PC-9 (cell line): ENCODE data around the gene GRIP1. TPM values are rescaled to one million over a fixed set of nuclear protein-coding genes. Genes with fewer than 3 reads are reported as not detected.

Source experiments
- BruUV-seq: library from RNA; stranded (reverse); fragments of 400-500 nt; replicated peaks from 2 replicates; lab custom pipeline; 2021; lab: Mats Ljungman, UMichigan
- CTCF ChIA-PET: fragments of 300-600 bp; sonication (Branson Sonifier 250); formaldehyde crosslinking; loops from one replicate; lab custom pipeline; 2022; ENCODE audit warnings: antibody characterized with exemption; lab: Charles Lee
- POLR2A ChIA-PET: fragments of 300-600 bp; sonication (Branson Sonifier 250); formaldehyde crosslinking; loops from one replicate; lab custom pipeline; 2022; ENCODE audit warnings: antibody characterized with exemption; ENCODE audit not compliant: unreplicated experiment; lab: Charles Lee
- DNase-seq, 2 experiments: peaks; one replicate each; pipeline versions ENCODE4 v3.0.0 to v3.0.0-alpha.2; 2015 to 2022; ENCODE audit warnings: mixed read lengths in 1 of 2
- H2AFZ ChIP-seq: fragments of 200-600 bp; sonication (generic); 2 replicates; pipeline ENCODE4 v1.8.1; 2017; ENCODE audit warnings: antibody characterized with exemption
- H3F3A ChIP-seq: fragments of 200-600 bp; sonication (generic); 2 replicates; pipeline ENCODE4 v1.8.1; 2017; ENCODE audit warnings: antibody characterized with exemption, mild to moderate bottlenecking, low read depth; ENCODE audit not compliant: insufficient read depth
- H3K27ac ChIP-seq: fragments of 200-600 bp; sonication (generic); 2 replicates; pipeline ENCODE4 v1.6.1; 2016; ENCODE audit warnings: mixed run types
- H3K27me3 ChIP-seq: fragments of 200-600 bp; sonication (generic); 2 replicates; pipeline ENCODE4 v1.6.1; 2016; ENCODE audit warnings: low read depth, mixed run types; ENCODE audit not compliant: insufficient read depth
- H3K36me3 ChIP-seq: fragments of 200-600 bp; sonication (generic); 2 replicates; pipeline ENCODE4 v1.6.1; 2016; ENCODE audit warnings: low read depth, mixed run types
- H3K4me1 ChIP-seq: fragments of 200-600 bp; sonication (generic); replicated peaks from 2 replicates; pipeline ENCODE4 v1.6.1; 2016; ENCODE audit warnings: mixed run types; ENCODE audit not compliant: insufficient read depth
- H3K4me2 ChIP-seq: fragments of 200-600 bp; sonication (generic); 2 replicates; pipeline ENCODE4 v1.6.1; 2017; ENCODE audit warnings: mixed run types
- H3K4me3 ChIP-seq: fragments of 200-600 bp; sonication (generic); 2 replicates; pipeline ENCODE4 v1.6.1; 2016; ENCODE audit warnings: mixed run types
- H3K79me2 ChIP-seq: fragments of 200-600 bp; sonication (generic); 2 replicates; pipeline ENCODE4 v1.6.1; 2017; ENCODE audit warnings: low read depth, mixed run types
- H3K9me2 ChIP-seq: fragments of 200-600 bp; sonication (generic); 2 replicates; pipeline ENCODE4 v1.8.1; 2017; ENCODE audit warnings: mild to moderate bottlenecking; ENCODE audit not compliant: insufficient read depth
- H3K9me3 ChIP-seq: fragments of 200-600 bp; sonication (generic); 2 replicates; pipeline ENCODE4 v1.8.1; 2016; ENCODE audit warnings: low read depth; ENCODE audit not compliant: insufficient read depth
- H4K20me1 ChIP-seq: fragments of 200-600 bp; sonication (generic); 2 replicates; pipeline ENCODE4 v1.8.1; 2017; ENCODE audit not compliant: insufficient read depth
- CTCF ChIP-seq: fragments of 200-600 bp; sonication (generic); conservative IDR thresholded peaks from 2 replicates; pipeline ENCODE4 v1.6.1; 2017; ENCODE audit warnings: mixed run types, antibody characterized with exemption, mild to moderate bottlenecking, moderate library complexity
- EZH2 ChIP-seq: fragments of 200-600 bp; sonication (generic); IDR thresholded peaks from 2 replicates; pipeline ENCODE4 v1.8.0; 2017; ENCODE audit warnings: antibody characterized with exemption, low read depth
- intact Hi-C: fragments of 100-400 bp; cut with micrococcal nuclease; formaldehyde crosslinking; loops from one replicate; pipeline ENCODE4 v1.10.0; 2022; ENCODE audit not compliant: unreplicated experiment
- total RNA-seq: library from RNA; stranded (reverse); gene quantifications from 2 replicates; pipeline ENCODE4 v1.2.3, GENCODE V29; 2021

The GRIP1 gene
- total RNA-seq, 1 experiment from 2014 or later: 16.0 TPM

DNA sequence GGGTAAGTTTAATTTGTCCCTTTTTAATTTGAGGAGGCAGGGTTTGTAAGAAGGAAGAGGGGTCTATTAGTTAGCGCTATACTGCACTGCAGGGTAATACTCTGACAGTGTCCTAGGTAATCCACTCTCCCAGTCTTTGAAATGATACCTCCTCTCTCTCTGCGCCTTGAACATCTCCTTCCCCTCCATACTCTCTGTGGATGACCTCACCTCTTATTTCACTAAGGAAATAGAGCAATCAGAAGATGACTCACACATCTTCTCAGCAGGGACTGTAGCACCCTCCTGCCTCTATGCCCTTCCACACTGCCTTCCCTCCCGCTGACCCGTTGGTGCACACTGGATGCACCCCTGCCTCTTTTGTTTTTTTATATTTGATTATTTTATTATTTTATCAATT lies 94.2 kb downstream of the GRIP1 start:
- ChIA-PET CTCF (no interaction called here), POLR2A (no interaction called here)
- DNase-seq: no peak
- no peaks in the 10 kb centered on the region for H4K20me1 ChIP-seq
- intact Hi-C loops: no loop called here
- no peak overlapping the region for H3K4me3 ChIP-seq
- H3K9me2 ChIP-seq: no peaks in the 10 kb centered on the region
- no peak for TF ChIP-seq CTCF
- H3K4me1 ChIP-seq: no peaks in the 10 kb centered on the region
- no peaks in the 10 kb centered on the region for H3F3A ChIP-seq
- BruUV-seq: no TSS peak
- no peaks in the 10 kb centered on the region for H3K36me3 ChIP-seq
- H3K79me2 ChIP-seq: no peaks in the 10 kb centered on the region
- no peaks in the 10 kb centered on the region for H3K9me3 ChIP-seq
- no peak overlapping the region for H3K27ac ChIP-seq
- no peaks in the 10 kb centered on the region for H3K27me3 ChIP-seq
- H3K4me2 ChIP-seq: no peak overlapping the region
- H2AFZ ChIP-seq: no peak overlapping the region

GRCh38 chr12:66573605-66574004 lies 105.3 kb downstream of the GRIP1 start:
- Histone ChIP-seq H3K4me1 (no peaks in the 10 kb centered on the region), H3K27ac (no peak overlapping the region), H3F3A (no peaks in the 10 kb centered on the region), H3K79me2 (no peaks in the 10 kb centered on the region), H3K27me3 (no peaks in the 10 kb centered on the region), H3K4me2 (no peak overlapping the region), H3K36me3 (no peaks in the 10 kb centered on the region), H3K4me3 (no peak overlapping the region), H4K20me1 (no peaks in the 10 kb centered on the region), H3K9me3 (no peaks in the 10 kb centered on the region), H2AFZ (no peak overlapping the region), H3K9me2 (no peaks in the 10 kb centered on the region)
- no peak for DNase-seq
- intact Hi-C loops: loop anchor here (10.0 kb wide), 1 partner anchor 119 kb away; no protein-coding TSS in a partner anchor
- ChIA-PET CTCF (interaction anchor here (0.6 kb wide), 2 partner anchors 574 to 771 kb away, joined by 3 read pairs; no protein-coding TSS in a partner anchor), POLR2A (no interaction called here)
- TF ChIP-seq CTCF (no peak), EZH2 (no peak)
- no TSS peak for BruUV-seq

DNA sequence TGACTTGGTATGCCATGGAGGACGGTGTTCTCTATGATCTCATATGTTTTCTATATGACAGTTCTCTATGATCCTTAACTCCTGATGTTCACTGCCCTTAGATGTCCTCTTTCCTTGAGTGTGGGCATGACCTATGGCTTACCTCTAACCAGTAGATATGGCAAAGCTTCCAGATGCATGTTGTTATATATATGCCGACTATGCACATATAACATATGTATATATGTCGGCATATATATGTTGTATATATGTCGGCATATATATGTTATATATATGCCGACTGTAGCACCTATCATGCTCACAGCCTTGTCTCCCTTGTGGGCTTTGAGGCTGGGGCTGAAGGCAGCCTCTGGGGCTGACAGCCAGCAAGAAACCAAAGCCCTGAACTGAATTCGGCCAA lies 106.0 kb downstream of the GRIP1 start:
- intact Hi-C loops: loop anchor here (10.0 kb wide), 1 partner anchor 118 kb away; no protein-coding TSS in a partner anchor
- no peak overlapping the region for H3K4me2 ChIP-seq

More for the DNA sequence above, 106.0 kb downstream of the GRIP1 start:
- CTCF ChIA-PET: no interaction called here
- H2AFZ ChIP-seq: no peak overlapping the region
- no TSS peak for BruUV-seq
- no peak overlapping the region for H3K27ac ChIP-seq
- no peaks in the 10 kb centered on the region for H3K9me3 ChIP-seq
- no peaks in the 10 kb centered on the region for H3K79me2 ChIP-seq
- H3F3A ChIP-seq: no peaks in the 10 kb centered on the region
- H3K4me1 ChIP-seq: no peaks in the 10 kb centered on the region
- H3K9me2 ChIP-seq: no peaks in the 10 kb centered on the region
- H3K27me3 ChIP-seq: no peaks in the 10 kb centered on the region
- no peaks in the 10 kb centered on the region for H3K36me3 ChIP-seq
- POLR2A ChIA-PET: no interaction called here
- no peaks in the 10 kb centered on the region for H4K20me1 ChIP-seq
- no peak for TF ChIP-seq EZH2
- no peak for TF ChIP-seq CTCF
- DNase-seq: no peak
- no peak overlapping the region for H3K4me3 ChIP-seq
